Astrocyte of the cerebellum (primary cell): ENCODE data around the gene JPH2.
A peak's percentile ranks its signal among the peaks of the same experiment; 100 is the strongest.

Source experiments
- DNase-seq: peaks from one replicate; pipeline ENCODE4 v3.0.0-alpha.2; 2011; ENCODE audit warnings: low read depth
- H3K4me3 ChIP-seq: 2 replicates; pipeline ENCODE4 v1.5.1; 2011; ENCODE audit warnings: mild to moderate bottlenecking, low read depth, low read length, moderate library complexity
- CTCF ChIP-seq: IDR thresholded peaks from 2 replicates; pipeline ENCODE4 v1.5.1; 2012; ENCODE audit warnings: low read length, low read depth, moderate library complexity, mild to moderate bottlenecking; ENCODE audit errors: missing control alignments
- in situ Hi-C: cut with HindIII; loops from 2 replicates; pipeline ENCODE4 v1.10.0; 2017; ENCODE audit warnings: low sequenced_read_pairs

JPH2 gene

GRCh38 chr20:44098657-44099056 lies 88.3 kb downstream of the JPH2 start:
- H3K4me3 ChIP-seq: no peak overlapping the region
- DNase-seq: no peak
- in situ Hi-C loops: loop anchor here (25.0 kb wide), 1 partner anchor 336 kb away; no protein-coding TSS in a partner anchor
- no peak for TF ChIP-seq CTCF

GRCh38 chr20:44098256-44098630 lies 88.7 kb downstream of the JPH2 start:
- no peak for DNase-seq
- in situ Hi-C loops: loop anchor here (25.0 kb wide), 1 partner anchor 336 kb away; no protein-coding TSS in a partner anchor
- no peak overlapping the region for H3K4me3 ChIP-seq
- no peak for TF ChIP-seq CTCF

GRCh38 chr20:44097521-44098255 lies 89.3 kb downstream of the JPH2 start:
- TF ChIP-seq CTCF: no peak
- H3K4me3 ChIP-seq: no peak overlapping the region
- DNase-seq: no peak
- in situ Hi-C loops: loop anchor here (25.0 kb wide), 1 partner anchor 335 kb away; no protein-coding TSS in a partner anchor

GRCh38 chr20:44095831-44096230 lies 91.2 kb downstream of the JPH2 start:
- no peak overlapping the region for H3K4me3 ChIP-seq
- no peak for DNase-seq
- TF ChIP-seq CTCF: no peak
- in situ Hi-C loops: loop anchor here (25.0 kb wide), 1 partner anchor 334 kb away; no protein-coding TSS in a partner anchor

- no peak for TF ChIP-seq CTCF
- no peak for DNase-seq
- in situ Hi-C loops: loop anchor here (25.0 kb wide), 1 partner anchor 331 kb away; no protein-coding TSS in a partner anchor
- H3K4me3 ChIP-seq: no peak overlapping the region
These were observed 93.8 kb downstream of the JPH2 start for GRCh38 chr20:44093249-44093582.

- no peak overlapping the region for H3K4me3 ChIP-seq
- DNase-seq: peak; percentile 40
- in situ Hi-C loops: loop anchor here (25.0 kb wide), 1 partner anchor 330 kb away; no protein-coding TSS in a partner anchor
These were observed 94.3 kb downstream of the JPH2 start for GRCh38 chr20:44092551-44093248.

More at GRCh38 chr20:44092551-44093248, 94.3 kb downstream of the JPH2 start:
- TF ChIP-seq CTCF: peak; percentile 54
